ENCODE measurements around the gene CNBP. TPM values are rescaled to one million over a fixed set of nuclear protein-coding genes. Genes with fewer than 3 reads are reported as not detected.

CNBP gene
- total and polyA plus RNA-seq, 2 of the 13 experiments (the other 11 are each of a cell fraction or from before 2014, with no cell fraction given), result 282 to 354 TPM

- peak; percentile 44; the same call in 1 of the 2 replicates for TF ChIP-seq ZNF317 (CRISPR knock-in tag; IDR thresholded peaks at IDR 0.05)
- TF ChIP-seq ZNF280B (CRISPR knock-in tag; IDR thresholded peaks at IDR 0.05; ENCODE audit: borderline replicate concordance), result no peak
- TF ChIP-seq FIP1L1 (IDR thresholded peaks at IDR 0.05; ENCODE audit: borderline replicate concordance, insufficient read depth, low read depth, low read length), result no peak
- TF ChIP-seq ZNF569 (CRISPR knock-in tag; IDR thresholded peaks at IDR 0.05; ENCODE audit: borderline replicate concordance), result no peak
- peak; percentile 41 for TF ChIP-seq XRCC5 (optimal IDR thresholded peaks at IDR 0.05; ENCODE audit: low read length)
- TF ChIP-seq ZNF839 (CRISPR knock-in tag; IDR thresholded peaks at IDR 0.05; ENCODE audit: borderline replicate concordance), result no peak
- no peak for TF ChIP-seq CEBPZ (IDR thresholded peaks at IDR 0.05; ENCODE audit: low read length)
- peak; percentile 21; the same call in 1 of the 2 replicates for TF ChIP-seq KDM5B (CRISPR knock-in tag; IDR thresholded peaks at IDR 0.05; ENCODE audit: borderline replicate concordance)
- TF ChIP-seq ZNF224 (CRISPR knock-in tag; IDR thresholded peaks at IDR 0.05), result 0 out of 2 replicates have a peak, but pooled peaks have one; percentile 49
- peak; percentile 82 for TF ChIP-seq ETV5 (CRISPR knock-in tag; IDR thresholded peaks at IDR 0.05; ENCODE audit: borderline replicate concordance)
- no peak for TF ChIP-seq ZNF292 (CRISPR knock-in tag; IDR thresholded peaks at IDR 0.05; ENCODE audit: borderline replicate concordance, low read depth)
- no peak for TF ChIP-seq MAFF (IDR thresholded peaks at IDR 0.05; ENCODE audit: low read depth, low read length)
- peak; percentile 27; the same call in 1 of the 2 replicates for TF ChIP-seq AHDC1 (CRISPR knock-in tag; IDR thresholded peaks at IDR 0.05; ENCODE audit: borderline replicate concordance)
- no peak for TF ChIP-seq ZNF572 (CRISPR knock-in tag; IDR thresholded peaks at IDR 0.05)
- no peak for TF ChIP-seq ZNF784 (CRISPR knock-in tag; IDR thresholded peaks at IDR 0.05; ENCODE audit: borderline replicate concordance)
Measured at GRCh38 chr3:129120254-129121004, 63.3 kb downstream of the CNBP start (continued).

Measured in HepG2 (cell line).